Naive thymus-derived CD8-positive, alpha-beta T cell (primary cell): Measurements from ENCODE around the gene SLC39A3. TPM values are rescaled to one million over a fixed set of nuclear protein-coding genes. Genes with fewer than 3 reads are reported as not detected.

Source experiments
- ATAC-seq, 2 donors: fragments of 150-1000 bp; cut with Tn5 transposase in 1 of 2; sonication (Bioruptor Pico), chemical (Tn5 transposase) in 1 of 2; 1 replicate in 1 of 2; 2 replicates in 1 of 2; pipeline ENCODE4 v1.10.0; 2021; ENCODE audit warnings: mild to moderate bottlenecking in 2 of 2, moderate library complexity in 2 of 2
- POLR2A ChIA-PET: fragments of 350-600 bp; sonication (Branson Sonifier 250); formaldehyde crosslinking; loops from one replicate; lab custom pipeline; 2021; ENCODE audit warnings: antibody characterized with exemption; lab: Charles Lee
- DNase-seq, 10 donors: peaks; one replicate each; pipeline versions ENCODE4 v3.0.0 to v3.0.0-alpha.2; 2020 to 2022
- H3K27ac Mint-ChIP-seq, 10 donors: one replicate each; pipeline ENCODE4 v1.8.0; 2020 to 2022; ENCODE audit warnings: mild to moderate bottlenecking in 10 of 10, mixed read lengths in 10 of 10, moderate library complexity in 4 of 10, inconsistent platforms in 1 of 10
- H3K27me3 Mint-ChIP-seq, 5 donors: one replicate each; pipeline ENCODE4 v1.8.0; 2021 to 2022; ENCODE audit warnings: mixed read lengths in 5 of 5
- H3K36me3 Mint-ChIP-seq, 3 donors: one replicate each; pipeline ENCODE4 v1.8.0; 2020 to 2022; ENCODE audit warnings: mixed read lengths in 3 of 3, mild to moderate bottlenecking in 2 of 3, inconsistent platforms in 1 of 3
- H3K4me1 Mint-ChIP-seq, 4 donors: one replicate each; pipeline ENCODE4 v1.8.0; 2021 to 2022; ENCODE audit warnings: mixed read lengths in 4 of 4
- H3K4me3 Mint-ChIP-seq, 10 donors: one replicate each; pipeline ENCODE4 v1.8.0; 2020 to 2022; ENCODE audit warnings: mild to moderate bottlenecking in 10 of 10, mixed read lengths in 10 of 10, moderate library complexity in 6 of 10, inconsistent platforms in 1 of 10
- H3K9me3 Mint-ChIP-seq, 9 donors: one replicate each; pipeline ENCODE4 v1.8.0; 2020 to 2022; ENCODE audit warnings: mixed read lengths in 9 of 9, mild to moderate bottlenecking in 3 of 9, inconsistent platforms in 1 of 9, moderate library complexity in 1 of 9
- polyA plus RNA-seq, 3 donors: library from polyadenylated mRNA; unstranded; fragments of 300-500 nt; fragmentation: Illumina TruSeq; gene quantifications; one replicate each; pipeline ENCODE4 v1.2.3, GENCODE V29; 2021
- total RNA-seq, 8 experiments: library from RNA in 2 of 8; stranded (reverse) in 2 of 8; gene quantifications; one replicate each; pipeline ENCODE4 v1.2.3 and lab custom pipeline; 2021 to 2026

SLC39A3 gene
- total and polyA plus RNA-seq, 5 experiments from 2014 or later = 23.2 to 43.8 (median 41.1) TPM

GRCh38 chr19:2683430-2684003, 56.3 kb downstream of the SLC39A3 start:
- DNase-seq (no peak), ATAC-seq (no peak)
- H3K27ac Mint-ChIP-seq = peak overlapping the region in 2 of 10 donors; percentile 21 to 33
- POLR2A ChIA-PET = no interaction called here
- peaks cover 0 to 5% (median 5%) of the 10 kb centered on the region in 3 donors for H3K36me3 Mint-ChIP-seq
- H3K4me1 Mint-ChIP-seq = peaks cover 0 to 23% (median 0%) of the 10 kb centered on the region in 4 donors
- H3K9me3 Mint-ChIP-seq = no peaks in the 10 kb centered on the region
- peaks cover 0 to 2% (median 0%) of the 10 kb centered on the region in 5 donors for H3K27me3 Mint-ChIP-seq
- H3K4me3 Mint-ChIP-seq = no peak overlapping the region

Other genes with a start within 250 kb of the SLC39A3 start
- gene GNG7, start 37.3 kb downstream of the SLC39A3 start, total RNA-seq = 1 to 10 TPM; 8.5 TPM
- gene GNG7, start 37.3 kb downstream of the SLC39A3 start, polyA plus RNA-seq = 1 to 10 TPM; 1.8 to 4.2 (median 2.5) TPM
- under 1 TPM; 0.75 to 0.77 TPM for gene DIRAS1, start 18.6 kb downstream of the SLC39A3 start, total RNA-seq
- not detected for gene DIRAS1, start 18.6 kb downstream of the SLC39A3 start, polyA plus RNA-seq
- 10 to 100 TPM; 33.8 to 34.3 TPM for gene SGTA, start 43.3 kb upstream of the SLC39A3 start, total RNA-seq
- 10 to 100 TPM; 23.4 to 37.0 (median 28.4) TPM for gene SGTA, start 43.3 kb upstream of the SLC39A3 start, polyA plus RNA-seq
- 10 to 100 TPM; 33.0 to 40.6 TPM for gene THOP1, start 45.5 kb upstream of the SLC39A3 start, total RNA-seq
- gene THOP1, start 45.5 kb upstream of the SLC39A3 start, polyA plus RNA-seq = 10 to 100 TPM; 28.8 to 38.6 (median 37.8) TPM
- gene ZNF554, start 79.9 kb upstream of the SLC39A3 start, total RNA-seq = 1 to 10 TPM; 7.6 to 7.8 TPM
- 1 to 10 TPM; 3.6 to 8.3 (median 4.5) TPM for gene ZNF554, start 79.9 kb upstream of the SLC39A3 start, polyA plus RNA-seq
- gene ZNF555, start 101.5 kb upstream of the SLC39A3 start, total RNA-seq = 1 to 10 TPM; 7.4 to 8.7 TPM
- 1 to 10 TPM; 1.0 to 3.4 (median 2.2) TPM for gene ZNF555, start 101.5 kb upstream of the SLC39A3 start, polyA plus RNA-seq
- gene ZNF556, start 127.3 kb upstream of the SLC39A3 start, total RNA-seq = not detected
- not detected for gene ZNF556, start 127.3 kb upstream of the SLC39A3 start, polyA plus RNA-seq
- gene ZNF57, start 160.9 kb upstream of the SLC39A3 start, total RNA-seq = 1 to 10 TPM; 3.0 to 3.6 TPM
- 1 to 10 TPM; 1.7 to 2.9 (median 1.8) TPM for gene ZNF57, start 160.9 kb upstream of the SLC39A3 start, polyA plus RNA-seq
- 1 to 10 TPM; 5.7 to 6.9 TPM for gene ZNF77, start 205.0 kb upstream of the SLC39A3 start, total RNA-seq
- 1 to 10 TPM; 1.3 to 2.1 (median 1.7) TPM for gene ZNF77, start 205.0 kb upstream of the SLC39A3 start, polyA plus RNA-seq
- gene TLE6, start 237.5 kb upstream of the SLC39A3 start, total RNA-seq = under 1 TPM in 1 of 2 experiments, not detected in 1; 0.30 TPM
- under 1 TPM in 2 of 3 donors, not detected in 1; 0.52 to 0.82 TPM for gene TLE6, start 237.5 kb upstream of the SLC39A3 start, polyA plus RNA-seq